K562 (cell line): Measurements from ENCODE around the gene HSPB7. TPM values are rescaled to one million over a fixed set of nuclear protein-coding genes. Genes with fewer than 3 reads are reported as not detected.

Experiments
- CUX1 ChIP-seq: fragments of 200-800 bp; sonication (Bioruptor generic); IDR thresholded peaks from 2 replicates; pipeline ENCODE4 v1.6.1; 2016; ENCODE audit warnings: missing genetic modification characterization, missing compliant biosample characterization
- IRF2 ChIP-seq: sonication (generic); formaldehyde crosslinking; IDR thresholded peaks from 2 replicates; pipeline ENCODE4 v1.8.1; 2022; ENCODE audit warnings: mild to moderate bottlenecking, missing genetic modification reagents
- JUND ChIP-seq, 2 experiments: IDR thresholded peaks; 2 replicates in 1 of 2; 3 replicates in 1 of 2; pipeline ENCODE4 v1.6.1; 2011; ENCODE audit warnings: borderline replicate concordance in 2 of 2, low read depth in 2 of 2, low read length in 2 of 2, improper control_type of control experiment in 1 of 2, missing biosample characterization in 1 of 2, missing genetic modification characterization in 1 of 2, missing genetic modification reagents in 1 of 2
- NFATC3 ChIP-seq: fragments of 450-650 bp; IDR thresholded peaks from 2 replicates; pipeline ENCODE4 v1.6.1; 2017; ENCODE audit warnings: mild to moderate bottlenecking
- NRF1 ChIP-seq, 2 experiments: fragments of 450-650 bp; IDR thresholded peaks in 1 of 2; conservative IDR thresholded peaks in 1 of 2; 2 replicates each; pipeline ENCODE4 v1.6.1; 2014; ENCODE audit warnings: mild to moderate bottlenecking in 2 of 2
- PHB2 ChIP-seq: fragments of 450-650 bp; IDR thresholded peaks from 2 replicates; pipeline ENCODE4 v1.6.1; 2017; ENCODE audit warnings: low read depth
- PRDM10 ChIP-seq: fragments of 450-650 bp; IDR thresholded peaks from 2 replicates; pipeline ENCODE4 v1.6.1; 2018; ENCODE audit not compliant: partially characterized antibody
- SMARCA5 ChIP-seq: fragments of 450-650 bp; IDR thresholded peaks from 2 replicates; pipeline ENCODE4 v1.6.1; 2016
- SMARCC2 ChIP-seq: fragments of 450-650 bp; IDR thresholded peaks from 2 replicates; pipeline ENCODE4 v1.6.1; 2017; ENCODE audit warnings: antibody characterized with exemption, moderate library complexity, mild to moderate bottlenecking, low read depth
- polyA plus RNA-seq, 8 experiments: library from polyadenylated mRNA; depleted of rRNA in 4 of 8; stranded (reverse) in 5 of 8; unstranded in 3 of 8; fragments of >200 nt; fragmentation: Nextera tagmentation in 2 of 8; fragmentation: Illumina TruSeq in 1 of 8; extraction: Ambion mirVana in 2 of 8; extraction: Trizol in 1 of 8; gene quantifications; 2 replicates each; pipeline versions ENCODE4 v1.2.1 to v1.2.3, GENCODE V29; 2011 to 2014; ENCODE audit warnings: inconsistent platforms in 1 of 8, missing spikeins in 1 of 8
- total RNA-seq, 7 experiments: library from RNA; depleted of rRNA in 6 of 7; stranded (reverse); fragments of >200 nt in 6 of 7; fragmentation: Illumina TruSeq in 2 of 7; extraction: Trizol in 2 of 7; gene quantifications; 2 replicates each; pipeline versions ENCODE4 v1.2.1 to v1.2.3, GENCODE V29; 2011 to 2021; ENCODE audit warnings: low replicate concordance in 1 of 7
- TF ChIP-seq, protein P1 (sequence below): fragments of 250-450 bp; sonication (Bioruptor Pico); IDR thresholded peaks from 2 replicates; pipeline ENCODE4 v1.4.0; 2020; ENCODE audit warnings: mild to moderate bottlenecking

HSPB7 gene
- total and polyA plus RNA-seq, 9 of the 15 experiments (the other 6 are each of a cell fraction or from before 2014, with no cell fraction given), result 0.05 to 0.19 (median 0.07) TPM; not detected in 6

- TF ChIP-seq PHB2, result no peak
- TF ChIP-seq SMARCC2, result no peak
- TF ChIP-seq CUX1 (CRISPR knock-in tag), result no peak
- TF ChIP-seq, protein P1, sequence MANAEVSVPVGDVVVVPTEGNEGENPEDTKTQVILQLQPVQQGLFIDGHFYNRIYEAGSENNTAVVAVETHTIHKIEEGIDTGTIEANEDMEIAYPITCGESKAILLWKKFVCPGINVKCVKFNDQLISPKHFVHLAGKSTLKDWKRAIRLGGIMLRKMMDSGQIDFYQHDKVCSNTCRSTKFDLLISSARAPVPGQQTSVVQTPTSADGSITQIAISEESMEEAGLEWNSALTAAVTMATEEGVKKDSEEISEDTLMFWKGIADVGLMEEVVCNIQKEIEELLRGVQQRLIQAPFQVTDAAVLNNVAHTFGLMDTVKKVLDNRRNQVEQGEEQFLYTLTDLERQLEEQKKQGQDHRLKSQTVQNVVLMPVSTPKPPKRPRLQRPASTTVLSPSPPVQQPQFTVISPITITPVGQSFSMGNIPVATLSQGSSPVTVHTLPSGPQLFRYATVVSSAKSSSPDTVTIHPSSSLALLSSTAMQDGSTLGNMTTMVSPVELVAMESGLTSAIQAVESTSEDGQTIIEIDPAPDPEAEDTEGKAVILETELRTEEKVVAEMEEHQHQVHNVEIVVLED (CRISPR knock-in tag), result no peak
- TF ChIP-seq PRDM10, result peak; percentile 75
- no peak for TF ChIP-seq SMARCA5
- TF ChIP-seq JUND (IDR thresholded peaks at IDR 0.05; ENCODE audit: borderline replicate concordance, low read depth, low read length), result no peak
- no peak for TF ChIP-seq JUND (tag; IDR thresholded peaks at IDR 0.05; ENCODE audit: borderline replicate concordance, low read depth, low read length)
- TF ChIP-seq NFATC3, result no peak
- TF ChIP-seq IRF2 (CRISPR knock-in tag), result no peak
- peak in 1 of 2 experiments; percentile 42; a peak in 2 of 4 replicates for TF ChIP-seq NRF1 (conservative IDR thresholded peaks at IDR 0.05 in 1 of 2, IDR thresholded peaks at IDR 0.05 in 1 of 2)
Measured at GRCh38 chr1:16006552-16007485, 11.0 kb downstream of the HSPB7 start (continued).
